HG03571 (cell line): ENCODE results near the gene LRRC32.

ENCODE experiments used
- ATAC-seq: cut with Tn5 transposase; IDR thresholded peaks from one replicate; pipeline ENCODE4 v1.9.1; 2021; ENCODE audit not compliant: unreplicated experiment

Gene LRRC32

DNA sequence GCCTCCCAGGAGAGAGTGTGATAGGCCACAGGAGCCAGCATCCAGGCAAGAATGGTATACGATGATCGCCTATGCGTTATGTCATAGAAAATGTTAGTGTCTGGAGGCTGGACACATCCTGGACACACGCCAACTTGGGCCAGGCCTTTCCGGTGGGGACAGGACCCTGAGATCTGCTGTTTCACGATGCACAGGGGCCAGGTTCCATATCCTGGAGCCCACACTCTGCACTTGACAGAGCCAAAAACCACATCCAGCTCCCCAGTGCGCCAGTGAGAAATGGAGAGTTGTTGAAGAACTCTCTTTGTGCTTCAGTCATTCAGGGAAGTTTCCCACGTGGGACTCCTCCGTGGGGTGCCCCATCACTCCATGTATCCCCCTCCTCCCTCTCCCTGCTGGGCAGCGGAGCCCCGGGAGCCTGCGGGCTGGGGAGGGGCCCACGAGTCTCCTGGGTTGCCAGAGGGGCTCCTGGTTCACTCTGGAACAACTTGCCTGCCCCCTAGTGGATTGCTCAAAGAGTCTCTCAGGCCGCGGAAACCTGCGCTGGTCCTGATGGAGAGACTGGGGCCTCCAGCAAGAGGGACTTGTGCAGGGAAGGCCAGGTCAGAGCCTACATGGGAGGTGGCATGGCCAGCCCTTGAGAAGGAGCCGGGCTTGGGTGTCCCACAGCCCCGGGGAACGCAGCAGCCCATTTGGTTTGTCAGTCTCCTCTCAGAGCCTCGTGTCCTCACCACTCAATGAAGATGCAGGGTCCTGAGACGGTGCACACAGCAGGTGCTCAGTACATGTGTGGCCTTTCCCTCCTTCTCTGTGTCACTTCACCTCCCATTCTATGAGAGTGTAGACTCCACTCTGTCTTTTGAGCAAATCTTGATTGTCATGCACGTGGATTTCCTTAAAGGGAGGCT lies 10.2 kb upstream of the LRRC32 start:
- ATAC-seq: no peak

DNA sequence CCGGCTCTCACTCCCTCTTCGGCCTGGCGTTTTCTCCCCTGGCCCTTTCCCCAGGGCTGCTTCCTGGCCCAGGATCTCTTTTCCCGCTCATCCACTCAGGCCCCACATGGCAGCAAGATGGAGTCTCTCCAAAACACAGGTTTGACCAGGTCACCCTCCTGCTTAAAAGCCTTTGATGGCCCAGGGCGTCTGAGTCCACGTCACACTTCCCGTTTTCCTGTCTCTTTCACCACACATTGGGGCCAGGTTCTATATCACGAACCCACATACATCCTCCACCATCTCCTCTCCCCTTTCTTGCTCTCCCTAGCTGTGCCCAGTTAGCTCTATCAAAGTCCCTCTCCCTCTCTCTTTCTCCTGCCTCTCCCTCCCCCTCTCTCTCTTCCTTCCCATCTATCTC lies 7.8 kb upstream of the LRRC32 start:
- no peak for ATAC-seq

DNA sequence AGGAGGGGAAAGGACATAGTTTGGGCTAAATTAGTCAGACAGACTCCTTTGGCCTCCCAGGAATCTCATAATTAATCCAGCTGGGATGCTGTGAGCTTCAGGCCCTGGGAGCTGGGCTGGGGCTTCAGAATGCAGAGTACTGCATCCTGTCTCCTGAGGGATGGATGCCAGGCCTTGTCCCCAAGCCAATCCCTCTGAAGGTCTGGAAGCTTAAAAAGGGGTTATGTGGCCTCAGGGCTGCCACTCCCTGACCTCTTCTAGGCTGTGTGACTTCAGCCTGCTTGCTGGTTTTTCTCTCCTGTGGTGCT lies 6.9 kb upstream of the LRRC32 start:
- ATAC-seq: no peak

DNA sequence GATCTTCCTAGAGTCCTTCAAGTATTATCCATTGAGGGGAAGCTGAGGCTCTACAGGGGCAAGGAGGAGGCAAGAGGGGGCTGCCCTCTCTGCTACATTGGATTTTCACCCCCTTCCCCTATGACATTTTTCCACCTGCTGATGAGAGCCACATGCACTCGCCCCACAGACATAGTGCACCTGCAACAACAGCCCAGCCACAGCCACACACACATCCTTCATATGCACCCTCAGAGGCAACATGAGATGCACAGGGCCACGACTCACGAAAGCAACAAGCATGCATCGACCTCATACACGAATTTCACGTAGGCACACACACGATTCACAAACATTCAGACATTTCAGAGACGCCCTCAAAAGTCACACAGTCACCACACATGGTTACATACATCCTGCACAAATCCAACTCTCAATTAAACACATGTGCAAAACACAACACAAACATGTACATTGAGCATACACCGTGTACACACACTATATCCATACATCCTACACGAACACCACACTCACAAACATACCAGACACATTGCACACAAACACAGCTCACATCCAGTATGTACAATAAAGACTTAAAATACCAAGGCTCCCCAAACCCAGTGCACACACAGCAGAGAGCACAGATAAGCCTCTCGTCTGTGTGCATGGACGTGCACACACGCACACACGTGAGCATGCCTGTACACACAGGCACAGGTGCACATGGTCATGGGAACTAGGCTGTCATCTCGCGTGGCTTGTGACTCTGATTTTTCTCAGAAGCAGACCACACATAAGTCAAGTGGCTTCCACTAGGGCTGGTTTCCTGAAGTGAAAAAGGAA lies 6.3 kb upstream of the LRRC32 start:
- ATAC-seq: no peak

DNA sequence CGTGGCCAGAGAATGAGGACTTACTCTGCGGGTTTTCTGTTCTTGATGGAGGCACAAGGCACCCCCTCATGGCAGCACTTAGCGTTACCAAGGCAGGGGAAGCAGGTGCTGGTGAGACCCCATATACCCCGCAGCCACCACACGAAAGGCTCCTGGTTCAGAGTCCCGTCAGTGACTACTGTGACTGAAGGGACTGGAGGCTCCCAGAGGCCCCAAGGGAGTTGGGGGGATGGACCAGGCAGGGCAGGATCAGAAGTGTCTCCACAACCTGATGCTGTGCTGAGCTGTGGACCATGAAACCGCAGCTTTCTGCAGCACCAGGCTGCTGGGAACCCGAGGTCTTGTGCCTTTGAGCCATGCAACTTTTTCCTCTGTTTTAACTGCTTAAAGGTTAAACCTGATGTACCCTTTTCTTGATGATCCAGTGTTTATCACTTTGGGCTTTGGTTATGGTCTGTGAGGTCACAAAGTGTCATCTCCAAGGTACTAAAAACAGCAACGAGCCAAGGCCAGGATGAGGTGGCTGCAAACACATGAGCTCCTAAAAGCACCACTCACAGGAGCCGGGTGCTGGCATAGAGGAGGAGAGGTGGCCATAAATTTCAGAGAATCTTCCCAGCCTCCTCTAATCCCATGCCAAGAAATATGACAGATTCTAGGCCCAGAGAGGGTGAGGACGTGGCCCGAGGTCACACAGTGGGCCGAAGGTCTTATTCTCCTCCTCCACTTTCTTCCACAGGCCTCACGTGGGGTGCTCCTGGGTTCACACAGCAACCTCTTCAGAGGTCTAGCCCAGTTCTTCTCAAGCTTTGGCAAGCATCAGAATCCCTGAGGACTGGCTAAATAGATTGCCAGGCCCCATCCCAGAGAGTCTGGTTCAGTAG lies 4.2 kb upstream of the LRRC32 start:
- ATAC-seq: peak; percentile 34

DNA sequence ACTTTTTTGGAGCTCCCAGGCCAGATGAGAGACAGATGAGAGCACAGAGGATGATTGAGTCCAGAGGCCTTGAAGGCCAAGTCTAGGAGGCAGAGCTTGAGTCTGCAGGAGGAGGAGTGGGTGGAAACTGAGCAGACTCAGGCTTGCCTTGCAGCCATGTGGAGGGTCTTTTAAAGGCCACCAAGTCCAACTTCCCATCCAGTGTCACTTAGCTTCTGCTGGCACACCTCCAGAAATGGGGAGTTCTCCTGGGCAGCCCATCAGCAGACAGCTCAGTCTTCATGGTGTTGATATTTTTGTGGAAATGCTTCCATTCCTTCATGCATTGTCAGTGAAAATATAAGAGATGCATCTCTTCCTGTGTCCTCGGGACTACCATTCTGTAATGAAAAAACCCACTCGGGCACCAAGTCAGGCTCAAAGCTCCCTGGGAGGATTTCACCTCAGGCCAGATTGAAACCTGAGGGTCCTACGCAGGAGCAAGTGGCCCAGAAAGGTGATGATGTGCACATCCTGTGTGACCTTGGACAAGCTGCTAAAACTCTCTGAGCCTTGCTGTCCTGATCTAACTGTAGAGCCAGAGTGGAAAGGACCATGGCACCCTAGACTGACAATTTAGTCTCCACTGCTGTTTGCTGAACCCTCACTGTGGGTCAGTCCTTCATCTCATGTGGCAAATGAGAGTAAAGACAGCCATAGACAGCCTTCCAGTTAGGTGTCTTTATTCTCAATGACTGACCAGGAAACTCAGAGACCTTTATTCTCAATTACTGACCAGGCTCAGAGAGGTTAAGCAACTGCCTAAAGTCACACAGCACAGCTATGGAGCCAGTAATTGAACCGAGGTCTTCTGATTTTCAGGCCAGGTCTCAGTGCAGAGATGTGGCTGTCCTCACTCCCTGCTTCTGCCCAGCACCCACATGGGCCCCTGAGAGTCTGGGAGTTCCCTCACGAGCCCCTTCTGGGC lies 2.9 kb upstream of the LRRC32 start:
- ATAC-seq: no peak

DNA sequence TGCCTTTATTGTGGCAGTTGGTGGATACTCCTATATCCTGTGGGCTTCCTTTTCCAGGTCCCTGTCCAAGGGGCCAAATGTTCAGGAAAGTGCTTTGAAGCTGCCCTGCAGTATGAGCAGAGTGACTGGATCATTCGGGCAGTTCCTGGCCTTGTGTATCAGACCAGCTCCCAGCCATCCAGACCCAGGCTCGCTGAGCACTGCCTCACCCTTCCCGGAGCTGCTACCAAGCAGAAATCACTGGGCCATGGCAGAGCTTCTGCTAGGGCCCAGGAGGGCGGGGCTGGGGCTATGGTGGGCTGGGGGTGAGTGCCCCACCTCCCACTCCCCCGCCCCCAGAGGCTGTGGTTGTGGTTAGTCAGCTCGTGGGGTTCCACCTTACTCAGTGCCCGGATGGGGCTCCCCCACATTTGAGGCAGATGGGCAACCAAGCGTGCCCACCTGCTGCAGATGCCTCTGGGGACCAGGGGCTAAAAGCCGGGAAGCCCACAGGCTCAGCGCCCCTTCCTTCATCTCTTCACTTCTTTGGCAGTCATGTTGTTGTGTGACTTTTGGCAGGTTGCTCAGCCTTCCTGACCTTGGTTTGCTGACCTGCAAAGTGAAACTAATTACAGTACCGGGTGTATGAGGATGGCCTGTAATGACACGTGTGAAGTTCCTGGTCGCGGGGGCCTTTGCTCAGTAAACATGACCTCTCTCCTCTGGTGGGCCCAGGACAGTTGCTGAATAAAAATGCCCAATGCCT lies 2.1 kb upstream of the LRRC32 start:
- ATAC-seq: peak; percentile 54

DNA sequence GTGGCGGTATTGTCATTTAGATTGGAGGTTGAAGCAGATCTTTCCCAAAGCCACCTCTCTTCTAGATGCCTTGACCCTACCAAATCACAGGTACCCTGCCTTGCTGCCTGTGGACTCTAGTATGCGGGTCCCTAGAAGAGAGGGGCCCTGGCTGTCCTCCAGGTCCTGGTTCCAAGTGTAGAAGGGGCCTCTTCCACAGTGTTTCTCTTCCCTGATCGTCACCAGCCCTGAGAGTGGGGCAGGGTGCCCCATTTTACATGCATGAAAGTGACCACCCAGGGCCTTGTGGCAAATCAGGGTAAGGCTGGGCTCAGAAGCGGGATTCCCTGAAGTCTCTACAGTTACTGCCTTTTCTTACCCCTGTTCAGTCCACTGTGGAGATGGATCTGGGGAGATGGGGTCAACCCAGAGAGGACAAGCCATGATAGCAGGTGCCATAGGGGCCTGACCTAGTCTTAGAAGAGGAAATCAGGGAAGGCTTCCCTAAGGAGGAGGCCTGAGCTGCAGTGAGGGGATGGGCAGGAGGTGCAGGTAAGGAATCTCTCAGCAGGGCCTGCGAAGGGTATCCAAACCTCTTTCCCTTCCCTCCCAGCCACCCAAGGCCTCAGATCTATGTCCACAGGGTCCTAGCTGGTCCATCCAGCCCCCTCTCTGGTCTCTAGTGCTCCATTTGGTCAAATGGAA lies 1.2 kb upstream of the LRRC32 start:
- no peak for ATAC-seq

DNA sequence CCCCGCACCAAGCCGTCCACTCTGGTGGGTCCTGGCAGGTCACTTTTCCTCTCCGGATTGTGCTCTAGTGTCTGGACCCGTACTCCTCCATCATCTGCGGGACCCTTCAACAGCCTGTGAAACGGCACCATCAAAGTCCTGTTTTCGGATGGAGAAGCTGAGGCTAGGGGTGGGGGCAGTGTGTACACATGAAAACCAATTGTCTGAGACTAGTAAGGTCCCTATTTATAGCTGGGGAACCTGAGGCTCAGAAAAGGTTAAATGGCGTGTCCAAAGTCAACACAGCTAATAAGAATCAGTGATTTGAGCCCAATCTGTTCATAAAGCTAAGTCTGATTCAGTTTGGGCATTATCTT lies 668 bp upstream of the LRRC32 start:
- no peak for ATAC-seq

DNA sequence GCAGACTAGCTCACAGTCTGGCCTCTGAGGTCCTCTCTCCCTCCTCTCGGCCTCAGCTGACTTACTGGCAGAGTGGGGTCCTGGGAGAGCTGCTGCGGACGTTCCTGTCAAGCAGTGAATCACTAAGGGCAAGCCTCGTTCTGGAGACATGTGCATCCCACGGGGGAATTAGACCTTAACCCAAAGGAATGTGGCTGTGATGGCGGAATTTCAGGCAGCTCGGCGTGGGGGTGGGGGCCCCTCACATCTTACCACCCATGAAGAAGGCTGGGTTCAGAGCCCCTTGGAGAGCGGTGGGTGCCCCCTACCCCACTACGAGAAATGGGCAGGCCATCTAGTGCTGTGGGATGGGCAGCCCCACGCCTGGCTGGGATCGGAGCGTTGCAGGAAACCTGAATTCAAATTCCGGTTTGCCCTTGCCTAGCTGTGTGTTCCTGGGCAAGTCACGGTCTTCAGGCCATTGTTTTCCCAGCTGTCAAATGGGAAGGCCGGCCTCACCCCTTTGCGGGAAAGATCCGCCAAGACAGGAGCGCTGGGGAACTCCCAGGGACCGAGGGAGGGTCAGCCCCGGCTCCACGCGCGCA lies 554 bp downstream of the LRRC32 start:
- ATAC-seq: no peak

DNA sequence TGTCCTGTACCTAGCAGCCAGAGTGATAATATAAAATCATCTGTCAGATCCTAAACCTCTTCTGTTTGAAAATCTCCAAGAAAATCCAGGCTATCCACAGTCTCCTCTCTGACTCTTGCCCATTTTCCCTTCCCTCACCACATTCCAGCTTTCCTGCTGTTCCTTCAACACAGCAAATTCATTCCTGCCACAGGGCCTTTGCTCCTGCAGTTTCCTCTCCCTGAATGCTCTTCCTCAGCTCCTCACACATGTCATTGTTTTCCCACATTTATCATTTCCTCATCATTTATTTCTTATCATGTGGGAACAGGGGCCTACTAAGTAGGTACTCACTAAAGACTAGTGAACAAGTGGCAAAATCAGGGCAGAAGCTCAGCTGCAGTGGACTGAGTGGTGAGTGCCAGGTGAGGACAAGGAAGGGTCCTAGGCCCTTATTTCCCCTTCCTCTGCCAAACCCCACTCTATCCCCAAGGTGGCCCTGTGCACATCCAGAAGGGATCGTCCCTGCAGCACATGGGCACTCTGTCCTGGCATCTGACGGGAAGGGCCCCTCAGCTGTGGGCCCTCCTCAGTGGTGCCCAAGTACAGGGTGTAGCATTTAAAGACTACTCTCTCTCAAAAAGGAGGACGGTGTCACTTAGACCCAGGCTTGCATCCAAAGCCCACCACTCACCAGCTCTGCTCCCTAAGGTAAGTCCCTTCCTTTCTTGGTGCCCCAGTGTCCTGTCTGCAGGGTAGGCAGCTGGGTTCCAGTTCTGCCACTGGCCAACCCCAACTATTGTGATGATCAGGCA lies 2.0 kb downstream of the LRRC32 start:
- no peak for ATAC-seq

DNA sequence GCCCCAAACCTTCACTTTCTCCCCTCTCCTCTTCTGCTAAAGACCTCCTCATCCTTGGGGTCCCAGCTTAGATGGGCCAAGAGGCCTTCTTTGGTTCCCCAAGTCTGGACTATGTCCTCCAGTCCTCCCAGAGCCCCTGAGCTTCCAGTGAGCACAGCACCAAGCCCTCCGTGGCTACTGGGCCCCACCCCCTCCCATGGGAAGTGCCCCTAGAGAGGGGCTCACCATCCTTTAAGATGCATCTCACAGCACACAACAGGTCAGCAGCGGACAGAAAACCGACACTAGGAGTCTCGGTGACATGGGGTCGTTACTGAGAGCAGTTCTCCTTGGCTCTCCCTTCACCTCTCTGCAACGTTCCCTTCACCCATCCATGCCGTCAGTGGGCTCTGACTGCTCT lies 2.7 kb downstream of the LRRC32 start:
- ATAC-seq: no peak

DNA sequence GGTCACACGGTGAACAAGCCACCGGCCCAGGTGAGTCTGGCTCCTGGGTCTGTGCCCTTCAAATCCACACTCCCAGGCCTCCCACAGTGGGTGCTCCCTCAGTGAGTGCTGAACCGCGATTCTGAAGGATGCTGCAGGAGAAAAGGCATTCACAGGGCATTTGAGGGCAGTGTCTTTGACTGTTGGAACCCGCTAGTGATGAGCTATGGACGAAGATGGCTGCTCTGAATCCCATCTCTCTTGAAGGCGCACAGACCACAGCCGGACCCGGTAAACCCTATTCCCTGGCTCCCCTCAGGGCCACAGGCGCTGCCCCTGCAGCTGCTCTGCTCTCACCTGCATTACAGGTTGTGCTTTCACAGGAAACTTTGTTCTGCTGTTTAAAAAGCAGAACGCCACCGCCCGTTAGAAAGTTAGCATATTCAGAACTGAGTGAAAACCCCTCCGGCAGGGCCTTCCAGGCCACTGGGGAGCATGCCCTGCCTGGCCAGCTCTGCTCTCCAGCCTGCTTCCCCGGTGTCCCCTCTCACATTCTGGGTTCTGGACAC lies 3.2 kb downstream of the LRRC32 start:
- ATAC-seq: no peak

DNA sequence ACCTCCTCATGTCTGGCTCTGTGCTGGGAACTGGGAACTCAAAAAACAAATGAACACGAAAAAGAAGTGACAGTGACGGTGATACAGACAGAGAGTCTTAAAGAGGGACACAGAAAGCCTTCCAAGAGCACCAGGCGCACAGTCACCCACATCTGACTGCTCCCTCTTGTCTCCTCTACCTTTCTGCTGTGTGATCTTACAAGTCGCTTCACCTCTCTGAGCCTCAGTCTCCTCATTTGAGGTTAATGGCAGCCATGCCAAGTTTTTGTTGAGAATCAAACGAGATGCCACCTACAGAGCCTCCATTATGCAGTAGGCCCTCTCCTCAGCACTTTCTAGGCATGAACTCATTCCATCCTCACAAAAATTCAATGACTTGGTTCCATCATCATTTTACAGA lies 3.7 kb downstream of the LRRC32 start:
- ATAC-seq: no peak

DNA sequence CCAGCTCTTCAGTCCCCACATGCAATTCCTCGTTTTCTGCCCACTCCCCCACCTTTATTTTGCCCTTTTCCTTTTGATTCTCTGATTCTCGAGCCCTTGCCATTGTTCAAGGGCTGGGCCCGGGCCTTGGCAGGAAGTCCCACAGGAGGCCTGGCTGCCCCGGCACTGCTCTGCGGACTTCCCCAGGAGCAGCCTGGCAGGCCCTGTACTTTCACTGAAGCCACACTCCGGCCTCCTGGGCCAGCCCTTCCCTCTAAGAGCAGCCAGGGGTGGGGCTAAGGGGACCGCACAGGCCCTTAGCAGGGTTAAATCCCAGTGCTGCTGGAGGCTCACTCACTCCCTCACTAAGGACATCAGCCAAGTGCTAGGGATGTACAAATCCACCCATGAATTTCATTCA lies 4.1 kb downstream of the LRRC32 start:
- ATAC-seq: peak; percentile 49

DNA sequence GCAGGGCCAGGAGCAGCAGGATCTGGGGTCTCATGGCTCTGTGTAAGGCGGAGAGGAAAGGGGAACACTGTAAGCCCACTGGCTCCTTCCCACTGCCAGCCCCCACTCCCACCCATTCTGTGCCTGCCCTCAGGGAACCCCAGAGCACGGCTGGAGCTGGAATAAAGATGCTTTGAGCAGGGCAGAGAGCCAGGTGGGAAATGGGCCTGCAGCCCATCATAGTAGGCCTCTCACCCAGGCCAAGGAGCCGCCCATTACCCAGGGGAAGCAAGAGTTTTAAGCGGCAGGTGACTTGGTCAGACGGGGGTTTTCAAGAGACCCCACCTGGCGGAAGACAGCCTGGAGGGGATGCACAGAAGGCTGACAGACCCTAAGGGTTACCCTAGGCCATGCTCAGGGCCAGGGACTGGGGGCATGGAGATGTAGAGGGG lies 4.6 kb downstream of the LRRC32 start:
- no peak for ATAC-seq

DNA sequence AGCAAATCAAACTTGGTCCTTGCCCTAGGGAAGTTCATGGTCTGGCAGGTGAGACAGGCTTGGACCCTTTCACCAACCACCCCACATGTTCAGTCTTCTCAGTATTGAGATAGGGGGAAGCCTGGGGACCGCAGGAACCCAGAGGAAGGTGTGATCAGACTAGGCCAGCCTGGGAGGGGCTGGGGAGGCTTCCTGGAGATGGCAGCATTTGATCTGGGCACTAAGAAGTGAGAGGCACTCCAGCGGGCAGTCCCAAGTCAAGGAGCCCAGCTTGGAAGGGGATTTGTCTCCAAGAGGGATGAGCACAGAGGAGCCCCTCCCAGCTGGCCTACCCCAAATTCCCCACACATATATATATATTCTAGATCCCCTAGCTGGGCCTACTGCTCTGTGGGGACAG lies 5.4 kb downstream of the LRRC32 start:
- ATAC-seq: no peak
